ENCODE results near the gene ARHGEF37. TPM values are rescaled to one million over a fixed set of nuclear protein-coding genes. Genes with fewer than 3 reads are reported as not detected.

The ARHGEF37 gene
- total RNA-seq, 1 donor, result 0.72 TPM

- Histone ChIP-seq H3K9me3 (ENCODE audit: low read depth, low read length) (no peaks in the 10 kb centered on the region), H3K27ac (ENCODE audit: low read depth, low read length) (no peak overlapping the region), H2AFZ (ENCODE audit: low read length) (no peak overlapping the region), H3K4me3 (ENCODE audit: insufficient read depth, low read length) (no peak overlapping the region), H3K4me2 (ENCODE audit: insufficient read depth, low read length) (no peak overlapping the region), H3K4me1 (ENCODE audit: insufficient read depth, low read length) (peaks cover 22% of the 10 kb centered on the region), H3K79me2 (ENCODE audit: insufficient read depth, low read length) (no peaks in the 10 kb centered on the region), H4K20me1 (ENCODE audit: insufficient read depth, low read length) (no peaks in the 10 kb centered on the region), H3K36me3 (ENCODE audit: insufficient read depth, low read length) (no peaks in the 10 kb centered on the region), H3K27me3 (ENCODE audit: insufficient read depth, low read length) (no peaks in the 10 kb centered on the region)
- no peak for DNase-seq (ENCODE audit: insufficient read length, low spot score, missing footprints)
- TF ChIP-seq CTCF (IDR thresholded peaks at IDR 0.05; ENCODE audit: extremely low read depth, low read depth, low read length), result no peak
These were observed 47.6 kb downstream of the ARHGEF37 start for GRCh38 chr5:149628846-149629388.

GRCh38 chr5:149629421-149629820 lies 48.1 kb downstream of the ARHGEF37 start:
- Histone ChIP-seq H3K9me3 (ENCODE audit: low read depth, low read length) (no peaks in the 10 kb centered on the region), H3K36me3 (ENCODE audit: insufficient read depth, low read length) (no peaks in the 10 kb centered on the region), H3K4me3 (ENCODE audit: insufficient read depth, low read length) (no peak overlapping the region), H3K4me2 (ENCODE audit: insufficient read depth, low read length) (no peak overlapping the region), H3K4me1 (ENCODE audit: insufficient read depth, low read length) (peaks cover 22% of the 10 kb centered on the region), H3K27ac (ENCODE audit: low read depth, low read length) (no peak overlapping the region), H3K79me2 (ENCODE audit: insufficient read depth, low read length) (no peaks in the 10 kb centered on the region), H2AFZ (ENCODE audit: low read length) (no peak overlapping the region), H4K20me1 (ENCODE audit: insufficient read depth, low read length) (no peaks in the 10 kb centered on the region), H3K27me3 (ENCODE audit: insufficient read depth, low read length) (no peaks in the 10 kb centered on the region)
- no peak for DNase-seq (ENCODE audit: insufficient read length, low spot score, missing footprints)
- TF ChIP-seq CTCF (IDR thresholded peaks at IDR 0.05; ENCODE audit: extremely low read depth, low read depth, low read length), result no peak

GRCh38 chr5:149630337-149630736 lies 49.0 kb downstream of the ARHGEF37 start:
- H3K4me1 ChIP-seq (ENCODE audit: insufficient read depth, low read length), result peaks cover 22% of the 10 kb centered on the region
- no peak overlapping the region for H3K27ac ChIP-seq (ENCODE audit: low read depth, low read length)
- no peak overlapping the region for H3K4me2 ChIP-seq (ENCODE audit: insufficient read depth, low read length)
- no peak for TF ChIP-seq CTCF (IDR thresholded peaks at IDR 0.05; ENCODE audit: extremely low read depth, low read depth, low read length)
- no peaks in the 10 kb centered on the region for H3K27me3 ChIP-seq (ENCODE audit: insufficient read depth, low read length)
- H4K20me1 ChIP-seq (ENCODE audit: insufficient read depth, low read length), result no peaks in the 10 kb centered on the region
- no peaks in the 10 kb centered on the region for H3K36me3 ChIP-seq (ENCODE audit: insufficient read depth, low read length)
- H3K79me2 ChIP-seq (ENCODE audit: insufficient read depth, low read length), result no peaks in the 10 kb centered on the region
- no peak overlapping the region for H3K4me3 ChIP-seq (ENCODE audit: insufficient read depth, low read length)
- DNase-seq (ENCODE audit: insufficient read length, low spot score, missing footprints), result no peak
- H3K9me3 ChIP-seq (ENCODE audit: low read depth, low read length), result no peaks in the 10 kb centered on the region
- no peak overlapping the region for H2AFZ ChIP-seq (ENCODE audit: low read length)

- no peak for DNase-seq (ENCODE audit: insufficient read length, low spot score, missing footprints)
- no peak for TF ChIP-seq CTCF (IDR thresholded peaks at IDR 0.05; ENCODE audit: extremely low read depth, low read depth, low read length)
- Histone ChIP-seq H3K4me3 (ENCODE audit: insufficient read depth, low read length) (no peak overlapping the region), H3K27me3 (ENCODE audit: insufficient read depth, low read length) (no peaks in the 10 kb centered on the region), H3K79me2 (ENCODE audit: insufficient read depth, low read length) (no peaks in the 10 kb centered on the region), H4K20me1 (ENCODE audit: insufficient read depth, low read length) (no peaks in the 10 kb centered on the region), H3K4me2 (ENCODE audit: insufficient read depth, low read length) (no peak overlapping the region), H2AFZ (ENCODE audit: low read length) (no peak overlapping the region), H3K36me3 (ENCODE audit: insufficient read depth, low read length) (no peaks in the 10 kb centered on the region), H3K4me1 (ENCODE audit: insufficient read depth, low read length) (peaks cover 24% of the 10 kb centered on the region), H3K27ac (ENCODE audit: low read depth, low read length) (peak overlapping the region; percentile 82), H3K9me3 (ENCODE audit: low read depth, low read length) (no peaks in the 10 kb centered on the region)
These were observed 50.2 kb downstream of the ARHGEF37 start for GRCh38 chr5:149631506-149631905.
